ENCODE results near the gene LY6G6F.

Gene LY6G6F

GRCh38 chr6:31693535-31693934 is 13.1 kb upstream of the LY6G6F start:
- TF ChIP-seq POLR2AphosphoS5 (IDR thresholded peaks at IDR 0.05; ENCODE audit: low read depth, low read length) = no peak
- TF ChIP-seq REST (IDR thresholded peaks at IDR 0.05; ENCODE audit: insufficient read depth in 1 of 2, low read depth in 2 of 2, low read length in 2 of 2) = no peak
- TF ChIP-seq FOXP2 (optimal IDR thresholded peaks at IDR 0.05; ENCODE audit: borderline replicate concordance, extremely low read depth, extremely low read length, insufficient read depth) = no peak
- no peak for TF ChIP-seq TAF1 (IDR thresholded peaks at IDR 0.05; ENCODE audit: borderline replicate concordance, insufficient read depth, low read length)
- TF ChIP-seq SIN3A (IDR thresholded peaks at IDR 0.05; ENCODE audit: borderline replicate concordance, insufficient read depth, low read length) = no peak

- no peak for TF ChIP-seq REST (IDR thresholded peaks at IDR 0.05; ENCODE audit: insufficient read depth in 1 of 2, low read depth in 2 of 2, low read length in 2 of 2)
- TF ChIP-seq POLR2AphosphoS5 (IDR thresholded peaks at IDR 0.05; ENCODE audit: low read depth, low read length) = no peak
Observed at GRCh38 chr6:31697555-31697954, 9.1 kb upstream of the LY6G6F start.

- TF ChIP-seq FOXP2 (optimal IDR thresholded peaks at IDR 0.05; ENCODE audit: borderline replicate concordance, extremely low read depth, extremely low read length, insufficient read depth) = no peak
- TF ChIP-seq SIN3A (IDR thresholded peaks at IDR 0.05; ENCODE audit: borderline replicate concordance, insufficient read depth, low read length) = no peak
- TF ChIP-seq POLR2AphosphoS5 (IDR thresholded peaks at IDR 0.05; ENCODE audit: low read depth, low read length) = no peak
- TF ChIP-seq REST (IDR thresholded peaks at IDR 0.05; ENCODE audit: insufficient read depth in 1 of 2, low read depth in 2 of 2, low read length in 2 of 2) = no peak
- TF ChIP-seq TAF1 (IDR thresholded peaks at IDR 0.05; ENCODE audit: borderline replicate concordance, insufficient read depth, low read length) = no peak
Observed at GRCh38 chr6:31700740-31701401, 5.8 kb upstream of the LY6G6F start.

- no peak for TF ChIP-seq SIN3A (IDR thresholded peaks at IDR 0.05; ENCODE audit: borderline replicate concordance, insufficient read depth, low read length)
- TF ChIP-seq FOXP2 (optimal IDR thresholded peaks at IDR 0.05; ENCODE audit: borderline replicate concordance, extremely low read depth, extremely low read length, insufficient read depth) = no peak
- TF ChIP-seq TAF1 (IDR thresholded peaks at IDR 0.05; ENCODE audit: borderline replicate concordance, insufficient read depth, low read length) = no peak
- TF ChIP-seq POLR2AphosphoS5 (IDR thresholded peaks at IDR 0.05; ENCODE audit: low read depth, low read length) = no peak
- no peak for TF ChIP-seq REST (IDR thresholded peaks at IDR 0.05; ENCODE audit: insufficient read depth in 1 of 2, low read depth in 2 of 2, low read length in 2 of 2)
Observed at GRCh38 chr6:31701666-31702404, 4.8 kb upstream of the LY6G6F start.
